ENCODE results near the gene MYBPH.

Gene MYBPH

GRCh38 chr1:203167026-203167912, 8.4 kb downstream of the MYBPH start:
- DNase-seq: peak in 3 of 51 donors; percentile 21 to 46 (median 27)

GRCh38 chr1:203166192-203166940, 9.3 kb downstream of the MYBPH start:
- peak in 1 of 51 donors; percentile 21 for DNase-seq

- no peak for DNase-seq
Measured at GRCh38 chr1:203165800-203166161, 9.8 kb downstream of the MYBPH start.

GRCh38 chr1:203165101-203165799, 10.4 kb downstream of the MYBPH start:
- DNase-seq: no peak

GRCh38 chr1:203163891-203164635, 11.6 kb downstream of the MYBPH start:
- DNase-seq: peak in 18 of 51 donors; percentile 18 to 74 (median 42)

- DNase-seq: no peak
Measured at GRCh38 chr1:203162403-203162802, 13.2 kb downstream of the MYBPH start.

- no peak for DNase-seq
Measured at GRCh38 chr1:203161703-203162102, 13.9 kb downstream of the MYBPH start.

GRCh38 chr1:203161175-203161574, 14.5 kb downstream of the MYBPH start:
- no peak for DNase-seq

- peak in 9 of 51 donors; percentile 17 to 43 (median 29) for DNase-seq
Measured at GRCh38 chr1:203159844-203160243, 15.8 kb downstream of the MYBPH start.

- DNase-seq: no peak
Measured at GRCh38 chr1:203158960-203159665, 16.5 kb downstream of the MYBPH start.

GRCh38 chr1:203158423-203158822, 17.2 kb downstream of the MYBPH start:
- DNase-seq: no peak

- no peak for DNase-seq
Measured at GRCh38 chr1:203156280-203156679, 19.3 kb downstream of the MYBPH start.

GRCh38 chr1:203153989-203154821, 21.4 kb downstream of the MYBPH start:
- no peak for DNase-seq

- peak in 14 of 51 donors; percentile 32 to 72 (median 48) for DNase-seq
Measured at GRCh38 chr1:203153051-203153988, 22.3 kb downstream of the MYBPH start.

- DNase-seq: no peak
Measured at GRCh38 chr1:203152158-203153034, 23.2 kb downstream of the MYBPH start.

- DNase-seq: no peak
Measured at GRCh38 chr1:203151362-203152157, 24.1 kb downstream of the MYBPH start.

All from hypothalamus (tissue), 51 donors.